ENCODE data around the gene URB1. TPM values are rescaled to one million over a fixed set of nuclear protein-coding genes. Genes with fewer than 3 reads are reported as not detected.
"Not testable (repeated sequence)": the region's sequence is repeated elsewhere in the genome, so short reads cannot be mapped to it uniquely, and the experiment has no call there.

The URB1 gene
- total and polyA plus RNA-seq, 2 of the 8 experiments (the other 6 are each of a cell fraction or from before 2014, with no cell fraction given): 8.1 to 28.9 TPM

GRCh38 chr21:32265321-32265720 is 127.5 kb downstream of the URB1 start:
- H2AK5ac ChIP-seq (ENCODE audit: low read depth, low read length); H4K91ac ChIP-seq (replicated peaks; ENCODE audit: insufficient read length, low read length); H3K4me1 ChIP-seq (replicated peaks in 1 of 4; ENCODE audit: control insufficient read depth in 3 of 4, insufficient read depth in 4 of 4, low read length in 3 of 4); POLR2A ChIA-PET (ENCODE audit: partially characterized antibody); H2BK5ac ChIP-seq (ENCODE audit: low read depth, low read length); H3K4ac ChIP-seq (replicated peaks; ENCODE audit: insufficient read length, low read depth, low read length); H3K56ac ChIP-seq (replicated peaks; ENCODE audit: insufficient read length, low read depth, low read length); H4K20me1 ChIP-seq (replicated peaks in 1 of 2; ENCODE audit: control insufficient read depth in 1 of 2, insufficient read depth in 2 of 2, low read length in 2 of 2); H2BK120ac ChIP-seq (replicated peaks; ENCODE audit: low read depth, low read length); H3K79me2 ChIP-seq (ENCODE audit: control insufficient read depth in 1 of 2, insufficient read depth in 2 of 2, low read length in 2 of 2); H3K9me3 ChIP-seq (ENCODE audit: insufficient read depth in 2 of 2, low read depth in 1 of 2, low read length in 1 of 2); H3K18ac ChIP-seq (ENCODE audit: extremely low read depth, low read length); H4K8ac ChIP-seq (ENCODE audit: extremely low read depth, insufficient read depth, low read length); H3K14ac ChIP-seq (ENCODE audit: insufficient read length); DNase-seq (ENCODE audit: low read depth in 1 of 2, low spot score in 2 of 2); H2AFZ ChIP-seq (ENCODE audit: low read length); H3K23me2 ChIP-seq (ENCODE audit: low read depth, low read length); H3K27me3 ChIP-seq (replicated peaks in 1 of 4; ENCODE audit: control insufficient read depth in 3 of 4, extremely low read depth in 1 of 4, insufficient read depth in 3 of 4, low read length in 3 of 4); H3K27ac ChIP-seq (ENCODE audit: low read depth, low read length); H2BK15ac ChIP-seq (ENCODE audit: low read length); H2BK12ac ChIP-seq (ENCODE audit: low read depth, low read length); H2BK20ac ChIP-seq (ENCODE audit: low read length); H3K23ac ChIP-seq (ENCODE audit: insufficient read length); H3K79me1 ChIP-seq (ENCODE audit: low read depth, low read length); H3K4me3 ChIP-seq (ENCODE audit: extremely low read depth in 1 of 4, insufficient read depth in 2 of 4, low read depth in 3 of 4, low read length in 4 of 4); H3K4me2 ChIP-seq (ENCODE audit: insufficient read depth in 1 of 2, low read depth in 2 of 2, low read length in 2 of 2); FAIRE-seq; H4K5ac ChIP-seq (ENCODE audit: insufficient read length, low read depth, low read length); H3K9ac ChIP-seq (replicated peaks in 1 of 4; ENCODE audit: extremely low read depth in 1 of 4, low read depth in 3 of 4, low read length in 3 of 4): not testable (repeated sequence)
- 90% methylated on average over 21 of the region's 23 CpGs; no CpG with 5 or more reads in 1 of the 2 experiments for WGBS, 2 experiments (ENCODE audit: extremely low coverage in 1 of 2, insufficient coverage in 1 of 2, insufficient read length in 1 of 2, insufficient replicate concordance in 2 of 2, low coverage in 1 of 2, low lambda C conversion rate in 2 of 2, missing lambda C conversion rate in 1 of 2)
- H3K36me3 ChIP-seq (ENCODE audit: control insufficient read depth in 2 of 4, insufficient read depth in 4 of 4, low read length in 3 of 4): peaks cover 2 to 26% (median 19%) of the 10 kb centered on the region in 4 experiments
- CTCF ChIA-PET (ENCODE audit: partially characterized antibody): interaction anchor here (0.6 to 2.0 kb wide), 2 partner anchors 11 to 99 kb away, joined by 3 to 4 read pairs; no protein-coding TSS in a partner anchor
